Ectodermal cell (in vitro differentiated cells): ENCODE measurements around the gene MACROD1.
A peak's percentile ranks its signal among the peaks of the same experiment; 100 is the strongest.
"Not testable (repeated sequence)": the region's sequence is repeated elsewhere in the genome, so short reads cannot be mapped to it uniquely, and the experiment has no call there.

Experiments
- H3K27ac ChIP-seq: 2 replicates; pipeline ENCODE4 v1.7.0; 2013; ENCODE audit warnings: mild to moderate bottlenecking, low read depth, low read length; ENCODE audit not compliant: insufficient read depth, poor library complexity, severe bottlenecking
- H3K27me3 ChIP-seq: 2 replicates; pipeline ENCODE4 v1.7.0; 2013; ENCODE audit warnings: mild to moderate bottlenecking, low read length; ENCODE audit not compliant: insufficient read depth, control insufficient read depth, poor library complexity, severe bottlenecking
- H3K36me3 ChIP-seq: one replicate; pipeline ENCODE4 v1.7.0; 2013; ENCODE audit warnings: low read length; ENCODE audit not compliant: control insufficient read depth, insufficient read depth
- H3K4me1 ChIP-seq: one replicate; pipeline ENCODE4 v1.7.0; 2013; ENCODE audit warnings: low read length; ENCODE audit not compliant: control insufficient read depth, insufficient read depth
- H3K4me3 ChIP-seq: 2 replicates; pipeline ENCODE4 v1.7.0; 2013; ENCODE audit warnings: low read depth, low read length, control low read depth; ENCODE audit not compliant: insufficient read depth
- H3K9me3 ChIP-seq: 2 replicates; pipeline ENCODE4 v1.7.0; 2013; ENCODE audit warnings: mild to moderate bottlenecking, low read length, moderate library complexity; ENCODE audit not compliant: control insufficient read depth
- WGBS, 2 experiments: methylation state at CpG; one replicate each; pipeline ENCODE4 v1.1.7; 2013; ENCODE audit warnings: missing lambda C conversion rate in 2 of 2; 5-methylcytosine and 5-hydroxymethylcytosine counted together

The MACROD1 gene

GRCh38 chr11:63985812-63986155, 180.1 kb downstream of the MACROD1 start:
- Histone ChIP-seq H3K27ac (peak overlapping the region; percentile 98), H3K4me1 (peaks cover 11% of the 10 kb centered on the region), H3K4me3 (peak overlapping the region; percentile 91), H3K9me3 (no peaks in the 10 kb centered on the region), H3K36me3 (peaks cover 6% of the 10 kb centered on the region), H3K27me3 (no peaks in the 10 kb centered on the region)
- WGBS, 2 experiments: 33 to 41% methylated on average over 18 of the region's 18 CpGs

GRCh38 chr11:63979426-63979825, 186.5 kb downstream of the MACROD1 start:
- no peaks in the 10 kb centered on the region for H3K27me3 ChIP-seq
- WGBS, 2 experiments: 93 to 97% methylated on average over 5 of the region's 5 CpGs
- H3K9me3 ChIP-seq: no peaks in the 10 kb centered on the region
- H3K36me3 ChIP-seq: no peaks in the 10 kb centered on the region
- no peak overlapping the region for H3K4me3 ChIP-seq
- peaks cover 14% of the 10 kb centered on the region for H3K4me1 ChIP-seq
- H3K27ac ChIP-seq: no peak overlapping the region

GRCh38 chr11:63978551-63979239, 187.2 kb downstream of the MACROD1 start:
- Histone ChIP-seq H3K27me3 (no peaks in the 10 kb centered on the region), H3K4me3 (no peak overlapping the region), H3K27ac (no peak overlapping the region), H3K36me3 (no peaks in the 10 kb centered on the region), H3K9me3 (no peaks in the 10 kb centered on the region), H3K4me1 (peaks cover 14% of the 10 kb centered on the region)
- 52 to 59% methylated on average over 10 of the region's 10 CpGs for WGBS, 2 experiments

GRCh38 chr11:63974259-63975143, 191.4 kb downstream of the MACROD1 start, which contains the start of gene COX8A:
TSS of gene COX8A (plus strand) at chr11:63974620. CDS start at chr11:63974681, 61 bp downstream.
- no peaks in the 10 kb centered on the region for H3K9me3 ChIP-seq
- no peaks in the 10 kb centered on the region for H3K36me3 ChIP-seq
- H3K27me3 ChIP-seq: peaks cover 8% of the 10 kb centered on the region
- WGBS, 2 experiments: 1% methylated on average over 67 of the region's 67 CpGs
- H3K27ac ChIP-seq: peak within 1 kb of the TSS; percentile 88
- H3K4me3 ChIP-seq: peak within 1 kb of the TSS; percentile 77
- H3K4me1 ChIP-seq: peaks cover 14% of the 10 kb centered on the region

GRCh38 chr11:63973912-63974258, 192.0 kb downstream of the MACROD1 start:
- Histone ChIP-seq H3K4me3 (peak overlapping the region; percentile 77), H3K4me1 (peaks cover 14% of the 10 kb centered on the region)
- not testable (repeated sequence) for H3K9me3 ChIP-seq, H3K27me3 ChIP-seq, H3K27ac ChIP-seq, H3K36me3 ChIP-seq
- WGBS, 2 experiments: 82 to 86% methylated on average over 18 of the region's 18 CpGs

- 82 to 88% methylated on average over 5 of the region's 5 CpGs for WGBS, 2 experiments
- H3K4me1 ChIP-seq: peaks cover 2% of the 10 kb centered on the region
- H3K27me3 ChIP-seq: peaks cover 8% of the 10 kb centered on the region
- H3K36me3 ChIP-seq: no peaks in the 10 kb centered on the region
- no peaks in the 10 kb centered on the region for H3K9me3 ChIP-seq
- H3K27ac ChIP-seq: no peak overlapping the region
- no peak overlapping the region for H3K4me3 ChIP-seq
These were observed 195.0 kb downstream of the MACROD1 start for GRCh38 chr11:63970902-63971301.

- 90 to 91% methylated on average over 2 of the region's 2 CpGs for WGBS, 2 experiments
- H3K36me3 ChIP-seq: no peaks in the 10 kb centered on the region
- no peaks in the 10 kb centered on the region for H3K9me3 ChIP-seq
- H3K27me3 ChIP-seq: peaks cover 8% of the 10 kb centered on the region
- no peak overlapping the region for H3K27ac ChIP-seq
- no peak overlapping the region for H3K4me3 ChIP-seq
- no peaks in the 10 kb centered on the region for H3K4me1 ChIP-seq
These were observed 196.5 kb downstream of the MACROD1 start for GRCh38 chr11:63969461-63969860.

GRCh38 chr11:63966444-63966843, 199.5 kb downstream of the MACROD1 start:
- Histone ChIP-seq H3K4me1 (peaks cover 10% of the 10 kb centered on the region), H3K27ac (no peak overlapping the region), H3K4me3 (no peak overlapping the region), H3K9me3 (no peaks in the 10 kb centered on the region), H3K27me3 (peaks cover 8% of the 10 kb centered on the region), H3K36me3 (no peaks in the 10 kb centered on the region)
- WGBS, 2 experiments: 89 to 97% methylated on average over 1 of the region's 1 CpG

GRCh38 chr11:63963895-63964294, 202.0 kb downstream of the MACROD1 start:
- H3K4me3 ChIP-seq, H3K36me3 ChIP-seq, H3K27ac ChIP-seq, H3K27me3 ChIP-seq, H3K9me3 ChIP-seq: not testable (repeated sequence)
- WGBS, 2 experiments: 98% methylated on average over 4 of the region's 4 CpGs
- H3K4me1 ChIP-seq: peaks cover 13% of the 10 kb centered on the region

GRCh38 chr11:63961608-63962412, 204.1 kb downstream of the MACROD1 start:
- no peak overlapping the region for H3K27ac ChIP-seq
- no peaks in the 10 kb centered on the region for H3K27me3 ChIP-seq
- H3K9me3 ChIP-seq: no peaks in the 10 kb centered on the region
- WGBS, 2 experiments: 71 to 72% methylated on average over 19 of the region's 19 CpGs
- H3K36me3 ChIP-seq: no peaks in the 10 kb centered on the region
- peaks cover 13% of the 10 kb centered on the region for H3K4me1 ChIP-seq
- H3K4me3 ChIP-seq: no peak overlapping the region
